Suprapubic skin (tissue), 4 donors: Measurements from ENCODE around the gene TENM3. TPM values are rescaled to one million over a fixed set of nuclear protein-coding genes. Genes with fewer than 3 reads are reported as not detected.
A peak's percentile ranks its signal among the peaks of the same experiment; 100 is the strongest.

Experiments
- DNase-seq, 2 donors: peaks; one replicate each; pipeline ENCODE4 v3.0.0-alpha.2; 2019; ENCODE audit warnings: low spot score in 2 of 2
- H3K27ac ChIP-seq: fragments of 200-600 bp; sonication (generic); one replicate; pipeline ENCODE4 v1.5.1; 2019
- H3K27me3 ChIP-seq: fragments of 200-600 bp; sonication (generic); one replicate; pipeline ENCODE4 v1.5.1; 2019
- H3K36me3 ChIP-seq: fragments of 200-600 bp; sonication (generic); one replicate; pipeline ENCODE4 v1.5.1; 2019
- H3K4me1 ChIP-seq: fragments of 200-600 bp; sonication (generic); one replicate; pipeline ENCODE4 v1.5.1; 2019
- H3K4me3 ChIP-seq: fragments of 200-600 bp; sonication (generic); one replicate; pipeline ENCODE4 v1.5.1; 2019; ENCODE audit warnings: mild to moderate bottlenecking
- H3K9me3 ChIP-seq: fragments of 200-600 bp; sonication (generic); one replicate; pipeline ENCODE4 v1.5.1; 2019
- CTCF ChIP-seq, 2 donors: fragments of 200-600 bp in 1 of 2; fragments of 450-650 bp in 1 of 2; sonication (generic) in 1 of 2; IDR thresholded peaks; one replicate each; pipeline ENCODE4 v1.5.1; 2016 to 2019; ENCODE audit warnings: antibody characterized with exemption in 2 of 2, mild to moderate bottlenecking in 1 of 2, moderate library complexity in 1 of 2
- EP300 ChIP-seq: sonication (generic); formaldehyde crosslinking; IDR thresholded peaks from one replicate; pipeline ENCODE4 v1.6.1; 2017; ENCODE audit warnings: antibody characterized with exemption
- POLR2A ChIP-seq, 2 donors: fragments of 450-650 bp; IDR thresholded peaks; one replicate each; pipeline ENCODE4 v1.6.1; 2017; ENCODE audit warnings: antibody characterized with exemption in 2 of 2, mild to moderate bottlenecking in 2 of 2, moderate library complexity in 2 of 2
- POLR2AphosphoS5 ChIP-seq, 3 donors: sonication (generic); formaldehyde crosslinking; IDR thresholded peaks; one replicate each; pipeline ENCODE4 v1.6.1; 2017; ENCODE audit warnings: antibody characterized with exemption in 3 of 3
- WGBS: methylation state at CpG from one replicate; pipeline ENCODE4 v1.1.5; 2018; 5-methylcytosine and 5-hydroxymethylcytosine counted together
- total RNA-seq, 4 donors: library from RNA; depleted of rRNA; stranded (reverse); fragments of >200 nt; gene quantifications; one replicate each; pipeline ENCODE4 v1.1.0, GENCODE V29; 2016

The TENM3 gene
- total RNA-seq, 4 donors from 2014 or later, result 0.81 to 2.9 (median 1.8) TPM

GRCh38 chr4:182203872-182204411 lies 39.3 kb upstream of the TENM3 start:
- Histone ChIP-seq H3K27me3 (no peaks in the 10 kb centered on the region), H3K9me3 (no peaks in the 10 kb centered on the region), H3K4me1 (peaks cover 6% of the 10 kb centered on the region), H3K27ac (no peak overlapping the region), H3K4me3 (no peak overlapping the region), H3K36me3 (no peaks in the 10 kb centered on the region)
- TF ChIP-seq CTCF (IDR thresholded peaks at IDR 0.05) (no peak), POLR2A (IDR thresholded peaks at IDR 0.05) (no peak), EP300 (no peak), POLR2AphosphoS5 (IDR thresholded peaks at IDR 0.05) (no peak)
- 84% methylated on average over 8 of the region's 8 CpGs for WGBS
- no peak for DNase-seq

GRCh38 chr4:182205306-182205705 lies 37.9 kb upstream of the TENM3 start:
- Histone ChIP-seq H3K9me3 (no peaks in the 10 kb centered on the region), H3K27ac (no peak overlapping the region), H3K27me3 (no peaks in the 10 kb centered on the region), H3K36me3 (no peaks in the 10 kb centered on the region), H3K4me1 (peaks cover 6% of the 10 kb centered on the region), H3K4me3 (no peak overlapping the region)
- 74% methylated on average over 9 of the region's 9 CpGs for WGBS
- DNase-seq, result no peak
- no peak for TF ChIP-seq CTCF (IDR thresholded peaks at IDR 0.05)
- TF ChIP-seq POLR2A (IDR thresholded peaks at IDR 0.05), result no peak
- no peak for TF ChIP-seq POLR2AphosphoS5 (IDR thresholded peaks at IDR 0.05)
- TF ChIP-seq EP300, result no peak

GRCh38 chr4:182206266-182206665 lies 36.9 kb upstream of the TENM3 start:
- TF ChIP-seq EP300 (no peak), POLR2AphosphoS5 (IDR thresholded peaks at IDR 0.05) (no peak), CTCF (IDR thresholded peaks at IDR 0.05) (no peak), POLR2A (IDR thresholded peaks at IDR 0.05) (no peak)
- no peaks in the 10 kb centered on the region for H3K9me3 ChIP-seq
- H3K27ac ChIP-seq, result no peak overlapping the region
- peaks cover 6% of the 10 kb centered on the region for H3K4me1 ChIP-seq
- 91% methylated on average over 5 of the region's 5 CpGs for WGBS
- no peaks in the 10 kb centered on the region for H3K27me3 ChIP-seq
- H3K4me3 ChIP-seq, result no peak overlapping the region
- no peak for DNase-seq
- H3K36me3 ChIP-seq, result no peaks in the 10 kb centered on the region

GRCh38 chr4:182206916-182207315 lies 36.3 kb upstream of the TENM3 start:
- Histone ChIP-seq H3K4me3 (no peak overlapping the region), H3K27me3 (no peaks in the 10 kb centered on the region), H3K27ac (no peak overlapping the region), H3K9me3 (no peaks in the 10 kb centered on the region), H3K4me1 (peaks cover 6% of the 10 kb centered on the region), H3K36me3 (no peaks in the 10 kb centered on the region)
- no peak for DNase-seq
- no peak for TF ChIP-seq CTCF (IDR thresholded peaks at IDR 0.05)
- TF ChIP-seq POLR2AphosphoS5 (IDR thresholded peaks at IDR 0.05), result no peak
- TF ChIP-seq EP300, result no peak
- no peak for TF ChIP-seq POLR2A (IDR thresholded peaks at IDR 0.05)
- WGBS, result 91% methylated on average over 4 of the region's 4 CpGs

- H3K36me3 ChIP-seq, result no peaks in the 10 kb centered on the region
- H3K4me3 ChIP-seq, result no peak overlapping the region
- TF ChIP-seq EP300, result no peak
- TF ChIP-seq POLR2A (IDR thresholded peaks at IDR 0.05), result no peak
- TF ChIP-seq CTCF (IDR thresholded peaks at IDR 0.05), result no peak
- TF ChIP-seq POLR2AphosphoS5 (IDR thresholded peaks at IDR 0.05), result no peak
- WGBS, result 17% methylated on average over 2 of the region's 2 CpGs
- H3K27ac ChIP-seq, result peak overlapping the region; percentile 38
- peaks cover 6% of the 10 kb centered on the region for H3K4me1 ChIP-seq
- no peak for DNase-seq
- H3K27me3 ChIP-seq, result no peaks in the 10 kb centered on the region
- no peaks in the 10 kb centered on the region for H3K9me3 ChIP-seq
Measured at GRCh38 chr4:182207830-182208396, 35.3 kb upstream of the TENM3 start.
